PC-3 (cell line): ENCODE results near the gene CMTM4. TPM values are rescaled to one million over a fixed set of nuclear protein-coding genes. Genes with fewer than 3 reads are reported as not detected.
"Not testable (repeated sequence)": the region's sequence is repeated elsewhere in the genome, so short reads cannot be mapped to it uniquely, and the experiment has no call there.

ENCODE experiments used
- ATAC-seq: fragments of 200-7000 bp; cut with Tn5 transposase; 2 replicates; pipeline ENCODE4 v1.9.1; 2020; ENCODE audit warnings: mild to moderate bottlenecking, moderate library complexity
- BruUV-seq: library from RNA; stranded (reverse); fragments of 400-500 nt; replicated peaks from 2 replicates; lab custom pipeline; 2021; lab: Mats Ljungman, UMichigan
- CTCF ChIA-PET: fragments of 300-600 bp; sonication (Branson Sonifier 250); formaldehyde crosslinking; loops from one replicate; lab custom pipeline; 2022; ENCODE audit warnings: antibody characterized with exemption; lab: Charles Lee
- POLR2A ChIA-PET: fragments of 300-600 bp; sonication (Branson Sonifier 250); formaldehyde crosslinking; loops from one replicate; lab custom pipeline; 2022; ENCODE audit warnings: antibody characterized with exemption; ENCODE audit not compliant: unreplicated experiment; lab: Charles Lee
- DNase-seq: peaks from one replicate; pipeline ENCODE4 v3.0.0-alpha.2; 2015
- H2AFZ ChIP-seq: fragments of 300-600 bp; sonication (generic); 2 replicates; pipeline ENCODE4 v1.6.0; 2016; ENCODE audit warnings: antibody characterized with exemption, low read length
- H3F3A ChIP-seq: fragments of 300-600 bp; sonication (generic); one replicate; pipeline ENCODE4 v1.6.0; 2017; ENCODE audit warnings: antibody characterized with exemption, low read length, control low read depth, mild to moderate bottlenecking; ENCODE audit not compliant: unreplicated experiment
- H3K27ac ChIP-seq: fragments of 300-600 bp; sonication (generic); 2 replicates; pipeline ENCODE4 v1.5.1; 2016; ENCODE audit warnings: mild to moderate bottlenecking, low read length
- H3K27me3 ChIP-seq: fragments of 300-600 bp; sonication (generic); 2 replicates; pipeline ENCODE4 v1.6.1; 2016; ENCODE audit warnings: low read length, mixed read lengths
- H3K36me3 ChIP-seq: fragments of 300-600 bp; sonication (generic); 2 replicates; pipeline ENCODE4 v1.6.1; 2016; ENCODE audit warnings: low read depth, mixed run types, low read length, mixed read lengths
- H3K4me1 ChIP-seq: fragments of 300-600 bp; sonication (generic); 2 replicates; pipeline ENCODE4 v1.5.1; 2016; ENCODE audit warnings: low read length; ENCODE audit not compliant: insufficient read depth
- H3K4me2 ChIP-seq: fragments of 300-600 bp; sonication (generic); 2 replicates; pipeline ENCODE4 v1.6.0; 2016; ENCODE audit warnings: low read length
- H3K4me3 ChIP-seq: fragments of 300-600 bp; sonication (generic); 2 replicates; pipeline ENCODE4 v1.5.1; 2016; ENCODE audit warnings: mild to moderate bottlenecking, low read length, mixed read lengths
- H3K79me2 ChIP-seq: fragments of 300-600 bp; sonication (generic); 2 replicates; pipeline ENCODE4 v1.6.1; 2017; ENCODE audit warnings: low read length, mixed read lengths
- H3K9ac ChIP-seq: fragments of 300-600 bp; sonication (generic); 2 replicates; pipeline ENCODE4 v1.6.0; 2016; ENCODE audit warnings: mild to moderate bottlenecking, low read length
- H3K9me2 ChIP-seq: fragments of 300-600 bp; sonication (generic); replicated peaks from 2 replicates; pipeline ENCODE4 v1.6.1; 2016; ENCODE audit warnings: mixed run types, low read length, mixed read lengths
- H3K9me3 ChIP-seq: fragments of 300-600 bp; sonication (generic); 2 replicates; pipeline ENCODE4 v1.6.1; 2016; ENCODE audit warnings: low read length, mixed read lengths
- H4K20me1 ChIP-seq: fragments of 300-600 bp; sonication (generic); 2 replicates; pipeline ENCODE4 v1.6.1; 2016; ENCODE audit warnings: low read length, mixed read lengths
- CTCF ChIP-seq: fragments of 300-600 bp; sonication (generic); conservative IDR thresholded peaks from 2 replicates; pipeline ENCODE4 v1.5.1; 2017; ENCODE audit warnings: antibody characterized with exemption, low read depth, mild to moderate bottlenecking, low read length
- EZH2 ChIP-seq: fragments of 300-600 bp; sonication (generic); IDR thresholded peaks from one replicate; pipeline ENCODE4 v1.6.1; 2017; ENCODE audit warnings: antibody characterized with exemption, mild to moderate bottlenecking, low read length; ENCODE audit not compliant: unreplicated experiment
- EZH2phosphoT487 ChIP-seq: fragments of 300-600 bp; sonication (generic); IDR thresholded peaks from 2 replicates; pipeline ENCODE4 v1.6.1; 2018; ENCODE audit warnings: mild to moderate bottlenecking, antibody characterized with exemption, low read length, borderline replicate concordance
- intact Hi-C: fragments of 100-400 bp; cut with micrococcal nuclease; formaldehyde crosslinking; loops from 2 replicates; pipeline ENCODE4 v1.9.0; 2023
- total RNA-seq: library from RNA; depleted of rRNA; stranded (reverse); fragments of >200 nt; gene quantifications from 2 replicates; pipeline ENCODE4 v1.2.3, GENCODE V29; 2014

Gene CMTM4
- total RNA-seq, 1 experiment from 2014 or later: 16.9 TPM

GRCh38 chr16:66662445-66663194 is 33.9 kb downstream of the CMTM4 start:
- no peak overlapping the region for H3K4me2 ChIP-seq
- no peak overlapping the region for H3K9ac ChIP-seq
- no peak overlapping the region for H2AFZ ChIP-seq
- peak; percentile 36 for DNase-seq
- no peaks in the 10 kb centered on the region for H3K9me3 ChIP-seq
- H3K9me2 ChIP-seq: no peaks in the 10 kb centered on the region
- peaks cover 19% of the 10 kb centered on the region for H3K79me2 ChIP-seq
- BruUV-seq: no TSS peak
- no peak for TF ChIP-seq EZH2
- peak; percentile 67 for TF ChIP-seq CTCF
- TF ChIP-seq EZH2phosphoT487: no peak
- peak; percentile 65 for ATAC-seq
- intact Hi-C loops: loop anchor here (5.0 kb wide), 1 partner anchor 35 kb away; the partner anchor contains the start of gene CMTM4
- H3F3A ChIP-seq: no peaks in the 10 kb centered on the region
- CTCF ChIA-PET: interaction anchor here (0.5 to 1.2 kb wide), 2 partner anchors 54 to 274 kb away, joined by 4 to 5 read pairs; no protein-coding TSS in a partner anchor
- H3K36me3 ChIP-seq: no peaks in the 10 kb centered on the region
- peaks cover 21% of the 10 kb centered on the region for H3K4me1 ChIP-seq
- H3K4me3 ChIP-seq: no peak overlapping the region
- POLR2A ChIA-PET: no interaction called here
- H4K20me1 ChIP-seq: no peaks in the 10 kb centered on the region
- no peak overlapping the region for H3K27ac ChIP-seq
- no peaks in the 10 kb centered on the region for H3K27me3 ChIP-seq

- H3K4me2 ChIP-seq, H3K9ac ChIP-seq, H3K4me3 ChIP-seq, H3K27ac ChIP-seq, H3K36me3 ChIP-seq, H3K27me3 ChIP-seq, H4K20me1 ChIP-seq, POLR2A ChIA-PET, ATAC-seq, BruUV-seq, H3K9me2 ChIP-seq, DNase-seq, H3K9me3 ChIP-seq, H3F3A ChIP-seq, H2AFZ ChIP-seq: not testable (repeated sequence)
- intact Hi-C loops: loop anchor here (5.0 kb wide), 1 partner anchor 35 kb away; the partner anchor contains the start of gene CMTM4
- H3K79me2 ChIP-seq: peaks cover 21% of the 10 kb centered on the region
- peaks cover 21% of the 10 kb centered on the region for H3K4me1 ChIP-seq
- CTCF ChIA-PET: interaction anchor here (0.8 to 1.2 kb wide), 3 partner anchors 53 to 206 kb away, joined by 3 to 4 read pairs (median 3); no protein-coding TSS in a partner anchor
Measured at GRCh38 chr16:66661671-66662346, 34.7 kb downstream of the CMTM4 start.

- Histone ChIP-seq H2AFZ (peak overlapping the region; percentile 31; the same call in 1 of the 2 replicates), H3K4me3 (peak overlapping the region; percentile 5; the same call in 1 of the 2 replicates), H3K27me3 (no peaks in the 10 kb centered on the region), H3K9ac (no peak overlapping the region), H3K4me2 (peak overlapping the region; percentile 57), H4K20me1 (no peaks in the 10 kb centered on the region), H3K79me2 (peaks cover 21% of the 10 kb centered on the region), H3K4me1 (peaks cover 21% of the 10 kb centered on the region), H3K9me2 (no peaks in the 10 kb centered on the region), H3K27ac (peak overlapping the region; percentile 65), H3K9me3 (no peaks in the 10 kb centered on the region), H3K36me3 (no peaks in the 10 kb centered on the region), H3F3A (no peaks in the 10 kb centered on the region)
- BruUV-seq: no TSS peak
- no peak for TF ChIP-seq EZH2
- no peak for TF ChIP-seq CTCF
- no peak for TF ChIP-seq EZH2phosphoT487
- POLR2A ChIA-PET: no interaction called here
- intact Hi-C loops: loop anchor here (5.0 kb wide), 1 partner anchor 36 kb away; the partner anchor contains the start of gene CMTM4
- DNase-seq: no peak
- ATAC-seq: no peak; the same call in 1 of the 2 replicates
- CTCF ChIA-PET: interaction anchor here (0.5 to 1.1 kb wide), 2 partner anchors 52 to 208 kb away, joined by 3 to 6 read pairs; no protein-coding TSS in a partner anchor
Measured at GRCh38 chr16:66661210-66661560, 35.4 kb downstream of the CMTM4 start.
